T-helper 2 cell treated with Interferon-gamma antibody and Interleukin-4, amounts not matched to agents 5 μg/mL and 100 μg/mL, for 36 hours (primary cell): ENCODE measurements around the gene FKBP4.

ENCODE experiments used
- DNase-seq: peaks from one replicate; pipeline ENCODE4 v3.0.0; 2021; ENCODE audit warnings: low spot score
- H3K27ac Mint-ChIP-seq: one replicate; pipeline ENCODE4 v1.8.0; 2021; ENCODE audit warnings: mild to moderate bottlenecking, mixed read lengths
- H3K27me3 Mint-ChIP-seq: one replicate; pipeline ENCODE4 v1.8.0; 2021; ENCODE audit warnings: low read depth, mixed read lengths
- H3K36me3 Mint-ChIP-seq: one replicate; pipeline ENCODE4 v1.8.0; 2021; ENCODE audit warnings: low read depth, mixed read lengths
- H3K4me1 Mint-ChIP-seq: one replicate; pipeline ENCODE4 v1.8.0; 2021; ENCODE audit warnings: low read depth, mixed read lengths
- H3K4me3 Mint-ChIP-seq: one replicate; pipeline ENCODE4 v1.8.0; 2022; ENCODE audit warnings: mild to moderate bottlenecking, moderate library complexity, mixed read lengths
- H3K9me3 Mint-ChIP-seq: one replicate; pipeline ENCODE4 v1.8.0; 2021; ENCODE audit warnings: mixed read lengths

FKBP4 gene

GRCh38 chr12:2834581-2835491, 40.1 kb downstream of the FKBP4 start, which contains the start of gene NRIP2:
TSS of gene NRIP2 (minus strand) at chr12:2835035. CDS start at chr12:2834983, 52 bp downstream.
- peaks cover 12% of the 10 kb centered on the region for H3K36me3 Mint-ChIP-seq
- no peak within 1 kb of the TSS for H3K27ac Mint-ChIP-seq
- H3K4me3 Mint-ChIP-seq = no peak within 1 kb of the TSS

GRCh38 chr12:2835691-2836403, 41.1 kb downstream of the FKBP4 start:
- Mint-ChIP-seq H3K36me3 (peaks cover 12% of the 10 kb centered on the region), H3K4me1 (no peaks in the 10 kb centered on the region), H3K9me3 (no peaks in the 10 kb centered on the region), H3K27ac (no peak overlapping the region), H3K4me3 (no peak overlapping the region), H3K27me3 (no peaks in the 10 kb centered on the region)
- no peak for DNase-seq

More at GRCh38 chr12:2834581-2835491, 40.1 kb downstream of the FKBP4 start, which contains the start of gene NRIP2:
- Mint-ChIP-seq H3K4me1 (no peaks in the 10 kb centered on the region), H3K27me3 (no peaks in the 10 kb centered on the region), H3K9me3 (no peaks in the 10 kb centered on the region)
- DNase-seq = no peak

- H3K27me3 Mint-ChIP-seq = no peaks in the 10 kb centered on the region
- H3K4me3 Mint-ChIP-seq = no peak overlapping the region
- H3K36me3 Mint-ChIP-seq = peaks cover 9% of the 10 kb centered on the region
- H3K9me3 Mint-ChIP-seq = no peaks in the 10 kb centered on the region
- H3K27ac Mint-ChIP-seq = no peak overlapping the region
- no peaks in the 10 kb centered on the region for H3K4me1 Mint-ChIP-seq
- DNase-seq = no peak
These were observed 41.8 kb downstream of the FKBP4 start for GRCh38 chr12:2836574-2836973.

GRCh38 chr12:2841056-2841650, 46.4 kb downstream of the FKBP4 start:
- Mint-ChIP-seq H3K36me3 (peaks cover 8% of the 10 kb centered on the region), H3K27ac (no peak overlapping the region), H3K27me3 (no peaks in the 10 kb centered on the region), H3K4me3 (no peak overlapping the region), H3K4me1 (no peaks in the 10 kb centered on the region), H3K9me3 (no peaks in the 10 kb centered on the region)
- DNase-seq = no peak

GRCh38 chr12:2842948-2843347, 48.2 kb downstream of the FKBP4 start:
- DNase-seq = no peak
- H3K4me1 Mint-ChIP-seq = no peaks in the 10 kb centered on the region
- peaks cover 10% of the 10 kb centered on the region for H3K36me3 Mint-ChIP-seq
- no peaks in the 10 kb centered on the region for H3K9me3 Mint-ChIP-seq
- no peaks in the 10 kb centered on the region for H3K27me3 Mint-ChIP-seq
- H3K4me3 Mint-ChIP-seq = no peak overlapping the region
- no peak overlapping the region for H3K27ac Mint-ChIP-seq

GRCh38 chr12:2844786-2845185, 50.0 kb downstream of the FKBP4 start:
- Mint-ChIP-seq H3K27ac (no peak overlapping the region), H3K4me3 (no peak overlapping the region), H3K4me1 (no peaks in the 10 kb centered on the region)

GRCh38 chr12:2845280-2845679, 50.5 kb downstream of the FKBP4 start:
- no peaks in the 10 kb centered on the region for H3K9me3 Mint-ChIP-seq
- H3K4me1 Mint-ChIP-seq = no peaks in the 10 kb centered on the region
- no peak overlapping the region for H3K27ac Mint-ChIP-seq
- H3K27me3 Mint-ChIP-seq = no peaks in the 10 kb centered on the region
- DNase-seq = no peak
- H3K4me3 Mint-ChIP-seq = no peak overlapping the region
- peaks cover 2% of the 10 kb centered on the region for H3K36me3 Mint-ChIP-seq

More at GRCh38 chr12:2844786-2845185, 50.0 kb downstream of the FKBP4 start:
- Mint-ChIP-seq H3K27me3 (no peaks in the 10 kb centered on the region), H3K9me3 (no peaks in the 10 kb centered on the region), H3K36me3 (peaks cover 2% of the 10 kb centered on the region)
- no peak for DNase-seq

- DNase-seq = no peak
- Mint-ChIP-seq H3K4me3 (no peak overlapping the region), H3K4me1 (no peaks in the 10 kb centered on the region), H3K27me3 (no peaks in the 10 kb centered on the region), H3K36me3 (peaks cover 2% of the 10 kb centered on the region), H3K27ac (no peak overlapping the region), H3K9me3 (no peaks in the 10 kb centered on the region)
These were observed 57.2 kb downstream of the FKBP4 start for GRCh38 chr12:2851931-2852330.

GRCh38 chr12:2853626-2854025, 58.9 kb downstream of the FKBP4 start:
- Mint-ChIP-seq H3K9me3 (no peaks in the 10 kb centered on the region), H3K4me1 (no peaks in the 10 kb centered on the region), H3K27me3 (no peaks in the 10 kb centered on the region), H3K4me3 (no peak overlapping the region), H3K36me3 (peaks cover 7% of the 10 kb centered on the region), H3K27ac (no peak overlapping the region)
- DNase-seq = peak; percentile 22
